ENCODE results near the gene DVL2. TPM values are rescaled to one million over a fixed set of nuclear protein-coding genes. Genes with fewer than 3 reads are reported as not detected.
A peak's percentile ranks its signal among the peaks of the same experiment; 100 is the strongest.

Gene DVL2
- total and polyA plus RNA-seq, 12 donors: 11.8 to 87.2 (median 44.4) TPM

DNA sequence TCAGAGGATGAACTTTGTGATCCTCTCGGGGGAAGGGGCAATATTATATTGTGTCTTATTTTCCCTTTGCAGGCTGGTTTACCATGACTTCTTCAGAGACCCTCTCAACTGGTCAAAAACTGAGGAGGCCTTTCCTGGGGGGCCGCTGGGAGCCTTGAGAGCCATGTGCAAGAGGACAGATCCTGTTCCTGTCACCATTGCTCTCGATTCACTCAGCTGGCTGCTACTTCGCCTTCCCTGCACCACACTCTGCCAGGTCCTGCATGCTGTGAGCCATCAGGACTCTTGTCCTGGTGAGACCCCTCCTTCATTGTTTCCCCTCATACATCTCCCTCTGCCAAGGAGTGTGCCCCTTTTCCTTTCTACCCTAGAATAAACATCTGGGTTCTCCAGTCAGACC lies 20.2 kb upstream of the DVL2 start:
- 86 to 93% (median 86%) methylated on average over 4 of the region's 4 CpGs for WGBS, 4 donors
- intact Hi-C loops (cut with DNase I): no loop called here
- no peak for DNase-seq

DNA sequence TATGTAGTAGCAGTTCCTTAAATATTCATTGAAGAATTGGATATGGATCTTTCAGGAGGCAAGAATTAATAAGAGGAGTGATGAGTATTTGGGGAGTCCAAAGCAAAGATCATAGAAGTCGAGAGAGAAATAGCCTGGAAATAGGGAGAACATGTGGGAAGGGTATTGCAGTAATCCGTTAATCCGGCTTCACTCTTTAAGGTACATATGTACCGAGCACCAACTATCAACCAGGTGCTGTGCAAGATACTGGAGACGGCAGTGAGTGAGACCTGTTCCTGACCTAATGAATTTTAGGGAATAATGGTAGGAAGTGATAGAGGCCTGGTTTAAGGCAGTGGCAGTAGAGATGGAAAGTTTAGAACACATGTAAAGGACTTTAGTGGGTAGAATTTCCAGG lies 18.8 kb upstream of the DVL2 start:
- 68 to 75% (median 73%) methylated on average over 5 of the region's 5 CpGs for WGBS, 4 donors

More for the DNA sequence above, 20.2 kb upstream of the DVL2 start:
- Histone ChIP-seq H3K9me3 (replicated peaks in 1 of 3) (no peaks in the 10 kb centered on the region), H3K27me3 (no peaks in the 10 kb centered on the region), H3K36me3 (replicated peaks in 1 of 2) (peaks cover 0 to 52% of the 10 kb centered on the region in 2 donors), H3K4me3 (no peak overlapping the region), H3K4me1 (replicated peaks in 1 of 2) (peaks cover 21 to 29% of the 10 kb centered on the region in 2 donors), H3K27ac (no peak overlapping the region)
- TF ChIP-seq, protein P1, sequence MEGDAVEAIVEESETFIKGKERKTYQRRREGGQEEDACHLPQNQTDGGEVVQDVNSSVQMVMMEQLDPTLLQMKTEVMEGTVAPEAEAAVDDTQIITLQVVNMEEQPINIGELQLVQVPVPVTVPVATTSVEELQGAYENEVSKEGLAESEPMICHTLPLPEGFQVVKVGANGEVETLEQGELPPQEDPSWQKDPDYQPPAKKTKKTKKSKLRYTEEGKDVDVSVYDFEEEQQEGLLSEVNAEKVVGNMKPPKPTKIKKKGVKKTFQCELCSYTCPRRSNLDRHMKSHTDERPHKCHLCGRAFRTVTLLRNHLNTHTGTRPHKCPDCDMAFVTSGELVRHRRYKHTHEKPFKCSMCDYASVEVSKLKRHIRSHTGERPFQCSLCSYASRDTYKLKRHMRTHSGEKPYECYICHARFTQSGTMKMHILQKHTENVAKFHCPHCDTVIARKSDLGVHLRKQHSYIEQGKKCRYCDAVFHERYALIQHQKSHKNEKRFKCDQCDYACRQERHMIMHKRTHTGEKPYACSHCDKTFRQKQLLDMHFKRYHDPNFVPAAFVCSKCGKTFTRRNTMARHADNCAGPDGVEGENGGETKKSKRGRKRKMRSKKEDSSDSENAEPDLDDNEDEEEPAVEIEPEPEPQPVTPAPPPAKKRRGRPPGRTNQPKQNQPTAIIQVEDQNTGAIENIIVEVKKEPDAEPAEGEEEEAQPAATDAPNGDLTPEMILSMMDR (IDR thresholded peaks at IDR 0.05): no peak
- no peak for TF ChIP-seq POLR2A (IDR thresholded peaks at IDR 0.05)

DNA sequence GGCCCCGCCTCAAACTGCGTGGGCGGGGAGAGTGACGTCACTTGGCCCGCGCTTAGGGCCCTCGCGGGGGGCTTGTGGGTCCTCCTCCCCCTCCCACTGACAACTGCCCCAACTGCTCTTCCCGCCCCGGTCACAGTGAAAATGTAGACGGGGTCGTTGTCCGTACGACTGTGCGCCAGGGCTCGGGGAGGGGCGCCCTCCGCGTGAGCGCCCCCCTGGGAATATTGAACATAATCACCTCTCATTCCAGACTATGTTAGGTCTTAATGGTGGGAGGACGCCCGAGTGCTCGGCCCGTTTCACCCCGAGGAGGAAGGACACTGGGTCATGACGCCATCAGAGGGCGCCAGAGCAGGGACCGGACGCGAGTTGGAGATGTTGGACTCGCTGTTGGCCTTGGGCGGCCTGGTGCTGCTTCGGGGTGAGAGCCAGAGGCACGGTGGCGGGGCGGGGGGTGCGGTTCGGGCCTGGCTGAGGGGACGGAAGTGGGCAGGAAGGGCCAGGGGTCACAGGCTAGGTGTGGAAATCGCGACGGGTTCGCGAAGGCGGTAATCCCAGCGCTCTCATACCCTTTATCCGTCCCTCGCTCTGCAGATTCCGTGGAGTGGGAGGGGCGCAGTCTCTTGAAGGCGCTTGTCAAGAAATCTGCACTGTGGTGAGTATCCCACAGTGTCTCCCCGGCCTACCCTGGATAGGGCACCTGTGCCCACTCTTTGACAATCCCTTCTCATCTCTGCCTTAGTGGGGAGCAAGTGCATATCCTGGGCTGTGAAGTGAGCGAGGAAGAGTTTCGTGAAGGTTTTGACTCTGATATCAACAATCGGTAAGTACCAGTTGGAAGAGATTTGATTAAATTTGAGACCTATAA lies 18.1 kb upstream of the DVL2 start, which contains the start of gene ELP5:
TSS of gene ELP5 (plus strand) at position 40 of the 868 bp plus-strand sequence. CDS start at position 376, 336 bp downstream.
- DNase-seq: peak; percentile 94 to 98 (median 97)
- TF ChIP-seq, protein P1 (IDR thresholded peaks at IDR 0.05): peak in 2 of 6 experiments; percentile 13 to 31
- peak; percentile 26 to 64 for TF ChIP-seq POLR2A (IDR thresholded peaks at IDR 0.05)
- H3K9me3 ChIP-seq (replicated peaks in 1 of 3): no peaks in the 10 kb centered on the region
- H3K4me1 ChIP-seq (replicated peaks in 1 of 2): peaks cover 31 to 39% of the 10 kb centered on the region in 2 donors
- peak within 1 kb of the TSS; percentile 93 to 100 (median 99) for H3K27ac ChIP-seq
- WGBS, 4 donors: 1 to 5% (median 2%) methylated on average over 16 to 55 of the region's 55 CpGs
- intact Hi-C loops (cut with DNase I): no loop called here
- H3K36me3 ChIP-seq (replicated peaks in 1 of 2): peaks cover 0 to 36% of the 10 kb centered on the region in 2 donors
- H3K4me3 ChIP-seq: peak within 1 kb of the TSS; percentile 87 to 92 (median 90)
- H3K27me3 ChIP-seq: no peaks in the 10 kb centered on the region

More for the DNA sequence above, 18.8 kb upstream of the DVL2 start:
- peaks cover 31 to 39% of the 10 kb centered on the region in 2 donors for H3K4me1 ChIP-seq (replicated peaks in 1 of 2)
- H3K27me3 ChIP-seq: no peaks in the 10 kb centered on the region
- intact Hi-C loops (cut with DNase I): no loop called here
- peak overlapping the region; percentile 93 to 100 (median 99) for H3K27ac ChIP-seq
- TF ChIP-seq POLR2A (IDR thresholded peaks at IDR 0.05): no peak
- TF ChIP-seq, protein P1 (IDR thresholded peaks at IDR 0.05): no peak
- no peaks in the 10 kb centered on the region for H3K9me3 ChIP-seq (replicated peaks in 1 of 3)
- H3K4me3 ChIP-seq: peak overlapping the region in 3 of 4 donors; percentile 57 to 92 (median 91)
- no peak for DNase-seq
- H3K36me3 ChIP-seq (replicated peaks in 1 of 2): peaks cover 0 to 43% of the 10 kb centered on the region in 2 donors

DNA sequence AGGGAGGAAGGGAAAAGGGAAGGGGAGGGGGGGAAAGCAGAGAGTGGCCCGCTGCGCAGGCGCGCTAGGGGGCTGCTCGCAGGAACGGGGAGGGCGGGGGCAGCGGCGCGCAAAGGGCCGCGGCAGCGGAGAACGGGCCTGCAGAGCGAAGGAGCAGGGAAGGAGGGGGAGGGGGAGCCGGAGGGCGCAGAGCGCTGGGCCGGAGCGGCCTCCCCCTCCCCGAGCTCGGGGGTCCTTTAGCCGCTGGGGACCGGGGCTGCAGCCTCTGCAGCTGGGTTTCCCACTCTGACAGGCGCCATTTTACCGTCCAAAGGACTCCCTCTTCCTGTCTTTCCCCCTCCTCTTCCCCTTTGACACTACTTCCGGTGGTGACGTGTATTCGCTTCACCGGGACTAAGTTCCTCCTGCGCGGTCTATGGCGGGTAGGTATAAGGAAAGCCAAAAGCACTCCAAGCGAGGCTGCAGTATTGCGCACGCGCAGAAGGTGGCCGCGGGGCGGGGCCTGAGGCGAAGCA lies 17.4 kb upstream of the DVL2 start, which contains the start of gene CTDNEP1:
TSS of gene CTDNEP1 (minus strand) at position 74 of the 515 bp plus-strand sequence. CDS start 438 bp downstream, outside the sequence.
- no peaks in the 10 kb centered on the region for H3K27me3 ChIP-seq
- peak within 1 kb of the TSS; percentile 87 to 92 (median 90) for H3K4me3 ChIP-seq
- peak; percentile 98 to 100 (median 99) for DNase-seq
- 0 to 3% (median 1%) methylated on average over 14 to 38 of the region's 41 CpGs for WGBS, 4 donors
- intact Hi-C loops (cut with DNase I): no loop called here
- H3K9me3 ChIP-seq (replicated peaks in 1 of 3): no peaks in the 10 kb centered on the region
- TF ChIP-seq, protein P1 (IDR thresholded peaks at IDR 0.05): no peak
- peak in 1 of 2 donors; percentile 75 for TF ChIP-seq POLR2A (IDR thresholded peaks at IDR 0.05)
- H3K4me1 ChIP-seq (replicated peaks in 1 of 2): peaks cover 31 to 39% of the 10 kb centered on the region in 2 donors
- peaks cover 0 to 34% of the 10 kb centered on the region in 2 donors for H3K36me3 ChIP-seq (replicated peaks in 1 of 2)
- H3K27ac ChIP-seq: peak within 1 kb of the TSS; percentile 93 to 100 (median 99)
